ENCODE data around the gene FEM1B.

Gene FEM1B

DNA sequence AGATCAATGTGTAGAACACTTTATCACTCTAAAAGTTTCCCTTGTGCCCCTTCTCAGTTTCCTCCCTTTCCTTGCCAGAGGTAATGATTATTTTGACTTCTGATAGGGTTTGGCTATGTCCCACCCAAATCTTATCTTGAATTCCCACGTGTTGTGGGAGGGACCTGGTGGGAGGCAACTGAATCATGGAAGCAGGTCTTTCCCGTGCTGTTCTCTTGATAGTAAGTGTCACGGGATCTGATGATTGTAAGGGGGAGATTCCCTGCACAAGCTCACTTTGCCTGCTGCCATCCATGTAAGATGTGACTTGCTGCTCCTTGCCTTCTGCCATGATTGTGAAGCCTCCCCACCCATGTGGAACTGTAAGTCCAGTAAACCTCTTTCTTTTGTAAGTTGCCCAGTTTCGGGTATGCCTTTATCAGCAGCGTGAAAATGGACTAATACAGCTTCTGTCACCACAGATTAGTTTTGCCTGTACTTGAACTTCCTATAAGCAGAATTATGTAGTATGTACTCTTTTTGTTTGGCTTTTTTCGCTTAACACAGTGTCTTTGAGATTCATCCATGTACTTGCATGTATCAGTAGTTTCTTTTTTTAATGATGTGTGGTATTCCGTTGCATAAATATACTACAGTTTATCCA is 7.2 kb downstream of the FEM1B start:
- no peak for DNase-seq (ENCODE audit: extremely low read depth in 1 of 2, low read depth in 1 of 2)

- no peak for DNase-seq (ENCODE audit: extremely low read depth in 1 of 2, low read depth in 1 of 2)
Observed at GRCh38 chr15:68285259-68285980, 7.9 kb downstream of the FEM1B start.

DNA sequence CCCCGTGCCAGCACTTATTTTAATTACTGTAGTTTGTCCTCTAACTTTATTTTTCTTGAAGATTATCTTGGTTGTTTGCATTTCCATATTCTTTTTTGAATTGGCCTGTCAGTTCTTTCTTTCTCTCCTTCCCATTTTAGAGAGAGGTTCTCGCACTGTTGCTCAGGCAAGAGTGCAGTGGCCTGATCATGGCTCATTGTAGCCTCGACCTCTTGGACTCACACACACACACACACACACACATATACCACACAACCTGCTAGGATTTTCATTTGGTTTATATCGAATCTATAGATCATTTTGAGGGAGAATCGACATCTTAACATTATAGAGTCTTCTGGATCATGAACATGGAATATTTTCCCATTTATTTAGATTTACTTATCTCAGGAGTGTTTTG is 8.7 kb downstream of the FEM1B start:
- no peak for DNase-seq (ENCODE audit: extremely low read depth in 1 of 2, low read depth in 1 of 2)

DNA sequence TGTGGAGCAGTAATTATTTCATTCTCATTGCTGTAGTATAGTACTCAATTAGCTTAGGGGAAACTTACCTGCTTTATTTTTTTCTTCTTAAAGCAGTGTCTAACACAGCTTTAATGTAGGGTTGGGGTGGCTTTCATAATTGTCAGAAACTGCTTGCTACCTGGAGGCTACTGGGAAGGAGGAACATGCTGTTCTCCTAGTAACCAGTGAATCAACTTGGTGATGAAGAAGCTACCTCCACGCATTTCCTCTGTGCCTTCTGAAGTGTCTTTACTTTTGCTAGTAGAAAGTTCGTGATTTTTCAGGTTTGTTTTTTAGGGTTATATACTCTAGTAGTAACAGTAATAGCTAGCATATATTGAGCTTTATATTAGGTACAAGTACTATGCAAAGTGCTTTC is 11.5 kb downstream of the FEM1B start:
- no peak for DNase-seq (ENCODE audit: extremely low read depth in 1 of 2, low read depth in 1 of 2)

DNA sequence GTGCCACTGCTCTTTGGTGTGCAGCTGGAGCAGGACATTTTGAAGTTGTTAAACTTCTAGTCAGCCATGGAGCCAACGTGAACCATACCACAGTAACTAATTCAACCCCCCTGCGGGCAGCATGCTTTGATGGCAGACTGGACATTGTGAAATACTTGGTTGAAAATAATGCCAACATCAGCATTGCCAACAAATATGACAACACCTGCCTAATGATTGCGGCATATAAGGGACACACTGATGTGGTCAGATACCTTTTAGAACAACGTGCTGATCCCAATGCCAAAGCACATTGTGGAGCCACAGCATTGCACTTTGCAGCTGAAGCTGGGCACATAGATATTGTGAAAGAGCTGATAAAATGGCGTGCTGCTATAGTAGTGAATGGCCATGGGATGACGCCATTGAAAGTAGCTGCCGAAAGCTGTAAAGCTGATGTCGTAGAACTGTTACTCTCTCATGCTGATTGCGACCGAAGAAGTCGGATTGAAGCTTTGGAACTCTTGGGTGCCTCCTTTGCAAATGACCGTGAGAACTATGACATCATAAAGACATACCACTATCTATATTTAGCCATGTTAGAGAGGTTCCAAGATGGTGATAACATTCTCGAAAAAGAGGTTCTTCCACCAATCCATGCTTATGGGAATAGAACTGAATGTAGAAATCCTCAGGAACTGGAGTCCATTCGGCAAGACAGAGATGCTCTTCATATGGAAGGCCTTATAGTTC is 12.2 kb downstream of the FEM1B start:
- no peak for DNase-seq (ENCODE audit: extremely low read depth in 1 of 2, low read depth in 1 of 2)

DNA sequence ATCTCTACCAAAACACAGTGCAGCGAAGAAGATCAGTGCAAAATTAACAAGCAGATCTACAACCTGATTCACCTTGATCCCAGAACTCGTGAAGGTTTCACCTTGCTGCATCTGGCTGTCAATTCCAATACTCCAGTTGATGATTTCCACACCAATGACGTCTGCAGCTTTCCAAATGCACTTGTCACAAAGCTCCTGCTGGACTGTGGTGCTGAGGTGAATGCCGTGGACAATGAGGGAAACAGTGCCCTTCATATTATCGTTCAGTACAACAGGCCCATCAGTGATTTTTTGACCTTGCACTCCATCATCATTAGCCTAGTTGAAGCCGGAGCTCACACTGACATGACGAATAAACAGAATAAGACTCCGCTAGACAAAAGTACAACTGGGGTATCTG is 13.2 kb downstream of the FEM1B start:
- DNase-seq (ENCODE audit: extremely low read depth in 1 of 2, low read depth in 1 of 2), result no peak

- no peak for DNase-seq (ENCODE audit: extremely low read depth in 1 of 2, low read depth in 1 of 2)
Observed at GRCh38 chr15:68292157-68292781, 14.7 kb downstream of the FEM1B start.

DNA sequence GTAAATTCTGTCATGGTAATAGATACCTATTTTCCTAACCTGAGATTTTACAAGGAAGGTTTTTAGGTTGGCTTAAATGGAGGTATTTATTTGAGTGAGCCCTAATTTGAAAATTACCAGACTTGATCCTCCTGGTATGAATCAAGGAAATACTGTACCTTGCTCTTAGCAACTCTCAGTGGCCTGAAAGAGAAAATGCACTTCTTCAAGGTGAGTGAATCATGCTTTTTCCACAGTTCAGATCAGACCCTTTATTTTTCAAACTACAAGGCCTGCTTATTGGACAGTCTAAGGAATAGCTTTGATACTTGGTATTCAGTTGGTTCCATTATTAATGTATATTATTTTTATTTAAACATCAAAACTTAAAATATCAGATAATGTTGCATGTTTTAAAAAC is 15.4 kb downstream of the FEM1B start:
- DNase-seq (ENCODE audit: extremely low read depth in 1 of 2, low read depth in 1 of 2), result no peak

GRCh38 chr15:68295014-68295805 is 17.7 kb downstream of the FEM1B start:
- DNase-seq (ENCODE audit: extremely low read depth in 1 of 2, low read depth in 1 of 2), result no peak

GRCh38 chr15:68298336-68298735 is 20.8 kb downstream of the FEM1B start:
- DNase-seq (ENCODE audit: extremely low read depth in 1 of 2, low read depth in 1 of 2), result no peak

DNA sequence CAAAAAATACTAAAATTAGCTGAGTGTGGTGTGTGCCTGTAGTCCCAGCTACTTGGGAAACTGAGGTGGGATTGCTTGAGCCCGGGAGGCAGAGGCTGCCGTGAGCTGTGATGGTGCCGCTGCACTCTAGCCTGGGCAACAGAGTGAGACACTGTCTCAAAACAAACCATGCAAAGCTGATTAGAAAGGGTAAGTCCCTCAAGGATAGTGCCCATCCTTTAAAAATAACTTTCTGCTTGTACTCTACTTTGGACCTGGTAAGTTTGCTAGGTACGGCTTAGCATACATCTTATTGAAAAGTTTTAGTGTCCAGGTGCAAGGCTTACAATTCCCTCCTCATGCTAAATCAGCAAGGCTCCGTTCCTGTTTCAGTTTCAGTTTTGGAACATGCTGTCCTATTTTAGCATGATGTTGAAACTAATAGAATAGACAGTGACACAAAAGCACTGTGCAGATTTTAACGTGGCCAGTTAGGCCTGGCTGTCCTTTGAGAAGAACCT is 21.4 kb downstream of the FEM1B start:
- DNase-seq (ENCODE audit: extremely low read depth in 1 of 2, low read depth in 1 of 2), result no peak

GRCh38 chr15:68299436-68299835 is 21.9 kb downstream of the FEM1B start:
- DNase-seq (ENCODE audit: extremely low read depth in 1 of 2, low read depth in 1 of 2), result no peak

- no peak for DNase-seq (ENCODE audit: extremely low read depth in 1 of 2, low read depth in 1 of 2)
Observed at GRCh38 chr15:68300115-68300940, 22.8 kb downstream of the FEM1B start.

DNA sequence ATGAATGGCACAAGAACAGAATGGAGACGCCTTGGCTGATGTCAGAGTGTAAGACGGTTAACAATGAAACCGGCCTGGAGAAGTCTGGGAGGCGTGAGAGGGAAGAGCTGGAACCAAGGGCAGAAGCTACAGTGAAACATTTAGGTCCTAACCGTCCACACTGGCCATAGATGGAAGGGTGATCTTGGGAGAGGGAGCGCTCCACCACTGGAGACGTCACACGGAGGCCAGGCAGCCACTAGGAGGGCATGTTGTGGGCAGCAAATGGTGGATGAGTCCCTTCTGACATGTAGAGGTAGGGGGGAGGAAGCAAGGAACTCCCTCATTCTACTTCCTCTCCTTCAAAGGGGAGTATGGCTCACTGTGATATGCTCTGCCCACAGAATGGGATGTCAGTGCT is 23.8 kb downstream of the FEM1B start:
- no peak for DNase-seq (ENCODE audit: extremely low read depth in 1 of 2, low read depth in 1 of 2)

- DNase-seq (ENCODE audit: extremely low read depth in 1 of 2, low read depth in 1 of 2), result no peak
Observed at GRCh38 chr15:68302729-68303128, 25.2 kb downstream of the FEM1B start.

DNA sequence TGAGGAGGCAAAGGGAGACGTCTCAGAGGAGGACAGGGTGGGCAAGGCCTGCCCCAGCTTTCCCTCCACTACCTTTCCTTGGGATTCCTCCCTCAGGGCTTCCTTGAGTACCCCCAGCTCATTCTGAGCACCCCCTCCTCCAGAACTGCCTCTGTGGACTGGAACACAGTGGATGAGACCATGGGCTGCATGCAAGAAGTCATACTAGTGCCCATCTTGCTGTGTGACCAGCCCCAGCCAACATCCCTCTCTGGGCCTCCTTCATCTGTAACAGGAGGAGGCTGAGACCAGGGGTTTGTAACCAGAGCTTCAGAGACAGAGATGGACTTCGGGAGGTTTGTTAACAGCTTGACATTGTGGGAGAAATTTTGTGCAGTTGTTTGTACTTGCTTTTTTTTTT is 25.6 kb downstream of the FEM1B start:
- no peak for DNase-seq (ENCODE audit: extremely low read depth in 1 of 2, low read depth in 1 of 2)

DNA sequence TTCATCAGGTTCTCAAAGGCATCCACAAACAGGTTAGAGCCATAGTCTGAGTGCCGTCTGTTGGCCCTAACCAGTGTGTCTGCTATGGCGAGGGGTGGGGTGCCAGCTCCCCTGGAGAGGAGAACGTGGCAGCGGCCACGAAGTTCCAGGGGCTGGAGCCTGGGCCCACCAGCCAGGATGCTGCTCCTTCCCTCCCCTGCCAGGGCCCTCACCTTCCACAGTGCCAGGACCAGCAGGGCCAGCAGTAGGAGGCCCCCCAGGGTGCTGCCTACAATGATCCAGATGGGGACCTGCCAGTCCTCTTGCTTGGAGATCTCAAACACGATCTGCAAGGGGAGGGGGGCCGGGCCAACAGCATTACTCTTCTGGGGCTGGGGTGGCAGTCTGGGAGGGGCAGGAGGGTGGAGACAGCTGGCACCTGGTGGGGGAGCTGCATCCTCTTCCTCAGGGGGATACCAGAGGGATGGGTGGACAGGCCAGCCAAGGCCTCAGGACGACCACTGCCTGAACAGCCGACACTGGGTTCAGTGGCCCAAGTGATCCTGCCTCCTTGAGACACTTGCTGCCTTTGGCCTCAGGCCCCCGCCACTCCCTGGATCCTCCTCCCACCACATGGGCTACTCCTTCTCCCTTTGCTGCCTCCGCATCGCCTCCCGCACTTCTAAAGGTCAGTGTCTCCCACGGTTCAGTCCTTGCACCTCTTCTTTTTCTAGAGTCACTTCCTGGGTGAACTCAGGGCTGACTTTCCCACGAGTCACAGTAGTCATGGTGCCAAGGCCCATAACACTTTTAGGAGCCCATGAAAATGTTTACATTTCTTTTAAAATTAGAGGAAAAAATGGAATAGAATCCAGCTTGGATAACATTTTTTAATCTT is 26.3 kb downstream of the FEM1B start:
- no peak for DNase-seq (ENCODE audit: extremely low read depth in 1 of 2, low read depth in 1 of 2)

- no peak for DNase-seq (ENCODE audit: extremely low read depth in 1 of 2, low read depth in 1 of 2)
Observed at GRCh38 chr15:68304589-68305337, 27.2 kb downstream of the FEM1B start.

Measured in stimulated activated CD8-positive, alpha-beta memory T cell treated with anti-CD3 and anti-CD28 coated beads, Interleukin-7, amount 100 ng/mL, for 48 hours (primary cell).